Ureter (tissue), 1 donor: ENCODE data around the gene FMN1. TPM values are rescaled to one million over a fixed set of nuclear protein-coding genes. Genes with fewer than 3 reads are reported as not detected.
A peak's percentile ranks its signal among the peaks of the same experiment; 100 is the strongest.

ENCODE experiments used
- DNase-seq: peaks from one replicate; pipeline ENCODE4 v3.0.0-alpha.2; 2020; ENCODE audit warnings: low spot score
- total RNA-seq: library from RNA; stranded (reverse); gene quantifications from one replicate; pipeline ENCODE4 v1.2.4, GENCODE V29; 2023
- donor health status: DM: yes; HTN: yes; CAD: no.

FMN1 gene
- total RNA-seq, 1 donor from 2014 or later = 16.1 TPM

DNA sequence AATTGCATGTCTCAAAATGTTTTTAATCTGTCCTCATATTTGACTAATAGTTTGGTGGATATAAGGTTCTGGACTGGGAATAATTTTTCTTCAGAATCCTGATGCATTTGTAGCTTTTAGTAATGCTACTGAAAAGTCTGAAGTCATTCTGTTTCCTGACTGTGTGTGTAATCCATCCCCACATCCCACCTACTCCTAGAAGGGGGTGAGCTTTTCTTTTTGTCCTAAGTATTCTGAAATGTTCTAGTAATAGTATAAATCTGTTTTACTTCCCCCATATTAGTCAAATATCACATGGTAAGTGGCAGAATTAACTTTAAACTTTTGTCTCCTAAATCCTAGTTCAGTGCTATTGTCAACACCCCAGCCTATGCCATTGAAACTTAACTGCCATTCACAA lies 313.9 kb downstream of the FMN1 start:
- no peak for DNase-seq

DNA sequence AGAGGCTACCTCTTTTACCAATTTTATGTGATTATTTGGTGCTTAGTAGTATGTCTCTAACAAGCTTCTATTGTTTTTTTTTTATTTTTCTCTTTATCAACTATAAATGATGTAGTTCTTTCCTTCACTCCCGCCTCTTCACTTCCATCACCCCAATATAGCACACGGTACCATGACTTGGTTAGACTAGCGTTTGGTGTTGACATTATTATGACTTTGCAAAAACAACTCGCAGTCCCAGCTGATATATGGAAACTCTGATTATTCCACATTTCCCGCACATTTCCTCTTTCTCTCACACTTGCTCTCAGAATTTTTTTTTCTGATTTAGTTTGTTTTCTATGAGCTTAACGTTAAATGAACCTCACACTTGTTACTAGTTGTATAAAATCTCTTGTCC lies 314.5 kb downstream of the FMN1 start:
- DNase-seq = no peak

DNA sequence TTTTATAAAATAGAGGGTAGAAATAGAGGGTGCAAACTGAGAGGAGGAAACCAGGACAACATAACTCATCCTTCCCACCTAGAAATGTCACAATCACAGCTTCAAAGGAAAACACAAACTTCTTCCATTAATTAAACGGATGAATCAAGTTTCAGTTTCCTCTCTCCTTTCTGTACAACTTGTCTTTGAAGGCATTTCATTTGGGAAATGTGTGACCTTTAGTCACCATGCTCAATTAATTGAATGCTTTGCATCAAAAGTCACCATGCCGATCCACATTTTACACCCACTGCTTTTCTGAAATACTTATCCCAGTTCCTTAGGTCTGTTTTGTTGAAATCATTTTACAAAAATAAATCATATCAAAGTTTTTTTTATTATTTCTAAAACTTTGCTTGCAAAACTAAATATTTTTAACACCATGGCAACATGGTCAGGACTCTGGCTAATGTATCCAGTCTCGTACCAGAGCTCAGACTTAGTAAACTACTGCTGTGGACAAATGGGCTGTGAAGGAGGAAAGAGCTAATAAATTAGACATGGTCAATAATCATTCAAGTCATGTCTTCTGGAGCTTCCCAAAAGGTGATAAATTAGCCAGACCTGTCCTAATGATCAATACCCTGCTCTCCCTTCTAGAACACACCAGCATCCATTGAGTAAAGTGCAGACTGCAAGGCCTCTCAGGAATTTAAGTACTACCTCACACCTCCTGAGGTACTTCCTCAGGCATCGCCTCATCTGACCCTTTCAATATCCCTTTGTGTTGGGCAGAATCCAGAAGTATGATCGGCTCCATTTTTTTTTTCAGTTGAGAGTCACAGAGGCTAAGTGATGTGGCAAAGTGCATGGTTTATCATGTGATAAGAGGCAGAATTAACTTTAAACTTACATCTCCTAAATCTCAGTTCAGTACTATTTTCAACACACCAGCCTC lies 315.4 kb downstream of the FMN1 start:
- no peak for DNase-seq

DNA sequence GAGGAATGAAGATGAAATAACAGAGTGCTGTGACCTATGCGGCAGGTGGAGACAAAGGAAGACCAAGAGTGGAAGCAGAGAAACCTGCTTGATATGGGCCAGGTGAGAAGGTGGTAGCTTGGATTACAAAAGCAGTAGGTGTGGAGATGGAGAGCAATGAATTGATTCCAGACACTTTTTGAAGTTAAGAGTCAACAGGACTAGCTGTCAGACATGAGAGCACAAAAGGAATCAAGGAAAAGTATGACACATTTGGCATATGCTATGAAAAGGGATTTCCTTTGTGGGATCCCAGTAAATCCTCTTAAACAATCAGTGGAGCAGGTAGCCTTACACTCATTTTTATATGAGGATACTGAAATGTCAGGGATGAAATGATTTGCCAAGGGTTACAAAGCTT lies 316.2 kb downstream of the FMN1 start:
- no peak for DNase-seq

DNA sequence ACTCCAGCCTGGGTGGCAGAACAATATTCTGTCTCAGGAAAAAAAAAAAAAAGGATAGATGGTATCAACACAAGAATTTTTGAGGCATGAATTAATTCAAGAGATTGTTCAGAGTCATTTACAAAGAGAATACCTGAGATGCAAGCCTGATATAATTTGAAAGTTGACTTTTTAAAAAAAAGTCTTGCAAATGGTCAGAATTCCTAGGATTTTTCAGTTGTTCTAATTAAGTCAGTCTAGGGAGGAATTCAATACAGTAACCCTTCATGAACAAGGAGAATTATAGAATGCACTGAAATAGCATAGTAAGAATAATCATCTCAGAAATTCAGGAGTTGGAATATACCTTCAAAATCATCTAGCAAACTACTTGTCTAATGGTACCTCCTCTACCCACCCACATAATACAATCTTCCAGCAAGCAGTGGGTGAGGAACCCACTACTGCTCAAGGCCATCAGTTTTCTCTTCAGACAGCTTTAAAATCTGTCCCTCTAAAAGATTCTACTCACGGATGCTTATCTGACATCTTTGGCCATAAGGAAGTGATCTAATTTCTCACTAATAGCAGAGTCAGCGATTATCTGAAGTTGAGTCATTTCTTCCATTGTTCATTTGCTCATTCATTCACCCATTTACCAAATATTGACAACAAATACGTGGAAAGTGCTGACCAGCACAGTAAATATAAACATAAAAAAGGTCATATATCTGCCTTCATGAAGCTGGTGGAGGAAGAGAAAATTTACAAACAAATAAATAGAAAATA lies 317.1 kb downstream of the FMN1 start:
- no peak for DNase-seq

DNA sequence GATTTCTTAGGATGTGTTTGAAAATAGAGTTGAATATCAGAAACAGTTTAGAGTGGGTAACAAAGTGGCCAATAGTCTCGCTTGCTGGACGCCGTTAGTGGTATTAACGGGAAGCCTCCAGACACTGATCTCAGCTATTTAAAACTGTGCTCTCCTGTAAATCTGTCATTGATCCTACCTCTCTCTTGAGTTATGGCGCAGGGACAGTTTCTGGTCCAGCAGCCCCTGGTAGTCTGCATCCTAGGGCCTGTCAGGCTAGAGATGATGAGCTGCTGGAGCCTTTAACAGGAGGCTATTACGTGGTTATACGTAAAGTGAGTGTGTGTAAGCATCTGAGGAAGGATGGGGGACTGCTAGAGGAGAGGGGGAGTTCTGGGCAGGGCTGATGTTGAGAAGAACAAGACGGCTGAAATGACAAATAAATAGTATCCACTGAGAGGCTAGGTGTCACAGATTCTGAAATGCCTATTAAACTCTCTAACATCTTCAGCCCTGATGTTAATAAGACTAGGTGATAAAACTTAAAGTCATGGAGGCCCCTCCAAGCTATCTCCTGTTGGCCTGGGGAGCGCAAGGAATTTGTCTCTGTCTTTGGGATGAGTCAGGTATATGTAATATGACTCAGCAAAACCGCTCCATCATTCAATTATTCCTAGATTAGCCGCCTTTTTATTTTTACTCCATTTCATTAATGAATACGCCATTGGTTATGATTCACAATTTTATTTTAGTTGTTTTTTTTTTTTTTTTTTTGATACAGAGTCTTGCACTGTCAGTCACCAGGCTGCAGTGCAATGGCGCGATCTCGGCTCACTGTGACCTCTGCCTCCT lies 321.0 kb downstream of the FMN1 start:
- DNase-seq = no peak

DNA sequence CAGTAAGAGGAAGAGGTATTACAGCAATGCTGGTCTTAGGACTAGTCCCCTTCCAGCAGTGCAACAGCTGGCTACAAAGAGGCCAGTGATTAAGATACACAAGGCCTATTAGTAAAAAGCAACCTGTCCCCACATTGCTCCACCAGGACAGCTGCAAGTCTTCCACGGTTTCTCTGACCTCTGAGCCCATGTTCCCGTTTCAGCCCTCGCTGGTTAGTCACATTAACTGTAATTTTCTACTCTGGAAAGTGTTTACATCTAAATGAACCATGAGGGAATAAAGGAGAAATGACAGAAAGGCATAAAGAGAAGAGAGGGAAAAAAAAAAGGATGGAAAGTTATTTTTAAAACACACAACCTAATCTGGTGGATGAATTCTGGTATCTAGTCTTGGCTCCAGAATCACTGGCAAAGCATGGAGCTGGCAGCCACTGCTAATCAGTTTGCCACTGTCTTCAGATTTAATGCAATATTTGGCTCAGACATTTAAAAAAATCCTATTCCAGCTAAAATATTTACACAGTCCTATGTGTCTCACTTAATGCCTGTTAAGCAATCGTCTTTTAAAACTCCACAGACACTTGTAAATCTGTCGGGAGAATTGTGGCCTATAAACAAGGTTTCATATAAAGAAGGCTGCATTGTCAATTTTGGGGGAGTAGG lies 321.8 kb downstream of the FMN1 start:
- peak; percentile 50 for DNase-seq

DNA sequence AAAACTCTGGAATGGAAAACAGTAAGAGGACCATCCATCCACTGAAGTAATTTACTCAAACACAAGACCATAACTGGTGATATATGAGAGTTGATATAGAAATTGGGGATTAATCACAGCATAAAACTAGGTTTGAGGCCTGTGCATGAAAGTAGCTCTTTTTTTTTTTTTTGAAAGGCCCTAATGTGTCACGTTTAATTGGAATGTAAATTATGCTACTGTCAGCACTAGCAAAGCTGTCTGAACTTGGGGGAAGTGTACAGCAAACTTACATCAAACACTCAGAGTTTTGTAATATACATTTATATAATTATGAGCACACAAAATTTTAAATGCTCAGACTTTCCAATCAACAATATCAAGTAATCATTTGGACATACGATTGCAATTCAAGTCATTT lies 322.6 kb downstream of the FMN1 start:
- DNase-seq = no peak

DNA sequence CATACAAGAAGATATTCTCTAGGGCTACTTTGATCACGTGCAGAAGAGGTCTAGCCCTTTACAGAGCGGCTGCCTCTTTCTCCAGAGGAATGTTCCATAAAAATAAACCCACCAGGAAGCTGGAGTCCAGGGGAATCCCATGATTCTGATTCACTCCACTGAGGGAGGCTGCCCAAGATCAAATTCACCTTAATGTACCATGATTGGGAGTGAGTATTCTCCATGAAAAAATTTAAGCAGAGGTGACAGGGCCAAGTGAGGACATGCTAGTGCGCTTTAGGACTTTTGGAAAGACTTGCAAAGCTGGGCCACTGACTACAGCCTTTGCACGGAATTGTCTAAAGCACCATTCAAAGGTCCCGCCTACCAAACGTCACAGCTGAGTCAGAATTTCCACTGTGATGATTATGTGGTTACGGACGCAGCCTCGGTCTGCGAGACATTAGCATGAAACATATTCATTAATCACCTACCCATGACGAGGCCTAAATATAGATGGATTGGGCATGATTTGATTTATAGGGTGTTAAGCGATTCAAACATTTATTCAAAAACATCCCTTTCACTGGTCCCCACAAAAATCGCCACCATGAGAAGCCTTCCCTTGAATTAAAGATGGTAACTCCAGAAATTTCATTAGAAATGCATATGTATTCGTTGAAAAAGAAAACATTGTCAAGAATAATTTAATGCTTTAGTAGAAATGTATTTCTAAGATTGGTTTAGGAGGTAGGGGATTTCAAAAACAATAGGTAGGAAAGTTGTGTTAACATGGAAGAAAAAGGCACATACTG lies 324.1 kb downstream of the FMN1 start:
- no peak for DNase-seq

DNA sequence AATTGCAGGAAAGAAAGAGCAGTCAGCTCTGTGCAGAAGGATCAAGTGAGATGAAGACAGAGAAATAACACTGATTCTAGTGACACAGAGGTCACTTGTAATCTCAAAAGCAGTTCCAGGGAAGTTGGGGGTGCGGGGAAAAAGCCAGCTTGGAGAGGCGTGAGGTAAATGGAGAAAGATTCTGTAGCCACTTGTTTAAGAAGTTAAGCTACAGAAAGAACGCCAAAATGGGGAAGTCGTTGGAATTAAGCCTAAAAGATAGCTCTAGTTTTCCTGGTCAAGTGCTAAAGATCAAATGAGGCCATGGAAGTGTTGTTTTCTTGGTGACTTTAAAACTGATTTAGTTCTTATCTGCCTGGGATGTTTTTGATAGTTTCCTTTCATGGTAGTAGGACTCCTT lies 324.7 kb downstream of the FMN1 start:
- no peak for DNase-seq

DNA sequence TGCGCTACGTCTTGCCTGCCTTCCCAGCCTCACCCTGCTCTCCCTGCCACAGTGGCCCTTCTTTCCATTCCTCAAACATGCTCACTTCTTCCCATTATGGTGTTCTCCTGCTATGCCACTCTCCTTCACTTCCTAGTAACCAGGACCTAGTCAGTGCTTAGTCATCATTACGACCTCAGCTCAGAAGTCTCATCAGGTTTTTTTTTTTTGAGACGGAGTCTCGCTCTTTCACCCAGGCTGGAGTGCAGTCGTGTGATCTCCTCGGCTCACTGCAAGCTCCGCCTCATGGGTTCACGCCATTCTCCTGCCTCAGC lies 327.2 kb downstream of the FMN1 start:
- no peak for DNase-seq

DNA sequence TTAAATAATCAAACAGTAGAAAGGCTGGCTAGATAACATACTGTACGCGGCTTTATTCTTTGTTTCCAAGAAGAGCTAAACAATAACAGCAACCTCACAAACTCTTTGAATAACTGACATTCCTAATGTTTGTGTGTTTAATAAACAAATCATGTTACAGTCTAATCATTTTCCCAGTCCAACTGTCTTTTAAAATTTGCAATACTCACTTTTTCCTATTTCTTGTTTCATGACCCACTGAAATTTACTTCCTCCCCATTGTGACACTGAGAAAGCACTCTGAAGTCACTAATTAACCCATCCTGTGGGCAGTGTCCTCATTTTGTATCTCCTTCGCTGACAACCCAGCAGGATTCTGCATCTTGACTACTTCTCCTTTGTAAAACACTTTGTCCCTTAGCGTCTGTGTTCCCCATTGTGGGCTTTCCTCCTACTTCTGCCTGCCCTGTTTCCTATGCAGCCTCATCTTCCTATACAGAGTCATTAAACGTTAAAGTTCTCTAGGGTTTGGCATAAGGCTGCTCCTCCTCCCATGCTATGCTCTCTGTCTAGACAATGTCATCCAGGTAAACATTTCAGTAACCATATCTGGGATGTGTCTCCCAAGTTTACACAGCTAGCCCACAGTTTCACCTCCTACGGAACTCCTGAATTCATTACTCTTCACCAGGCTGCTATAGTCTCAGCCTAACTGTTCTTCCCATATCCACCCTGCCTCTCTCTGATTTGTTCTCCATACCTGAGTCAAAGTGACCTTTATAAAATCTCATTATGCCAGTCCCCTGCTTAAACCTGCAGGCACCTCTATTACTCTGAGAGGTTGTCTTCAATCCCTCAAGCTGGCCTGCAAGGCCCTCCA lies 327.8 kb downstream of the FMN1 start:
- DNase-seq = no peak

DNA sequence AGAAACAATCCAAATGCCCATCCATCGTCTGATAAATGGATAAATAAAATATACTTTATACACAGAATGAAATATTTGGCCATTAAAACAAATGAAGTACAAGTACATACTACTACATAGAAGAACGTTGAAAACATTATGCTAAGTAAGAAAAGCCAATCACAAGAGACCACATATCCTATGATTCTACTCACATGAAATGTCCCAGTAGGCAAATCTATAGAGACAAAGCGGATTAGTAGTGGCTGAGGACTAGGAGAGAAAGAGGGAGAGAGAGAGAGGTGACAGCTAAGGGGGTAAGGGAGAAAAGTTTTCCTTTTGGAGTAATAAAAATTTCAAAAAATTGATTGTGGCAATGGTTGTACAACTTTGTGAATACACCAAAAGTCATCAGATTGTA lies 329.7 kb downstream of the FMN1 start:
- no peak for DNase-seq

DNA sequence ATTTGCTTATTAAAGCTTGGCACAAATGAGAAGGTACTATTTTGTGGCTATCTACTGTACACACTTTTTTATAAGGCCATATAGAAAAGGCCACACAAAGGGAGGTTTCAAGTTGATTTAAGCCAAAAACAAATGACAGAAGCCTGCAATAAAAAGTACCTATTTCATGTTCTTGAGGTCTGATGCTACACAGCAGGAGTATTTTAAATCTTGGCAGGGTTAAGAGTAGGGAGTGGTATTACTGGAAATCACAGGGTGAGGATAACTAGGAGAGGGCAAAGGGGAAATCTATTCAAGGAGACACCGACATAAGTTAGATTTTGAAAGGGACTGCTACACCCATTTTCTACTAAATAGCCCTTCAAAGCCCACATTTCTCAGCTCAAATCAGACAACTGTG lies 330.5 kb downstream of the FMN1 start:
- no peak for DNase-seq

DNA sequence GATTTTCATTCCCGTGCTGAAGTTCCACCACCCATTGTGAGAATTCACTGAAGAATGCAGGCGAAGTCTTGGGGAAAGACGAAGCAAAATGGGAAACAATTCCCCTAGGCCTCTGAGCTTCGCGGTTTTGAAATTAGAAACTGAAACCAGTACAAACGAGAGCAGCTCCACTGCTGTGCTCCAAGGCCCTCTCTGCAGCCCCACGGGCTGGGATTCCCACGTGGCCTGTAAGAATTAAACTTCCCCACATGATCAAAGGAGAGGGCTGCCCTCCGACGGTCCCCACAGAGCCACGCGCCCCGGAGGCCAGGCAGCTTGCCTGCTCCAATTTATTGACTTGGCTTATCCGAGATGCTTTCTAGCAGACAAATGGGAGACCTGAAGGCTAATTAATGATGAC lies 332.8 kb downstream of the FMN1 start:
- DNase-seq = no peak

DNA sequence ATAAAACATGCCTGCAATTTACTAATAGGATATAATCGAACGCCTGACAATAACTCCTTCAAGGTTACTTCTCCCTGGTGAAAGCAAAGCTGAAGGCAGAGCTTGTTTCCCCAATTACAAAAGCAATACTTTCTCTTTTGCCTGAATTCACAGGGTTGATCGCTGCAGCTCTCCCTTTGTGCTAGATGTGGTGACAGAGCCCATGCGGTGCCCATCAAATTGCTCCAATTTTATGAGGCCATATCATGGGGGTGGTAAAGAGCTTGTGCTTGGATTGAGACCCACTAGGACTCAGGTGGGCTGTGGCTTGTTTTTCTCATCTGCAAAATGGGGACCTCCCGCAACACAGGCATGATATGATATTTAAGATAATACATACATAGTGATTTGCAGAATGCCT lies 333.3 kb downstream of the FMN1 start:
- DNase-seq = no peak

DNA sequence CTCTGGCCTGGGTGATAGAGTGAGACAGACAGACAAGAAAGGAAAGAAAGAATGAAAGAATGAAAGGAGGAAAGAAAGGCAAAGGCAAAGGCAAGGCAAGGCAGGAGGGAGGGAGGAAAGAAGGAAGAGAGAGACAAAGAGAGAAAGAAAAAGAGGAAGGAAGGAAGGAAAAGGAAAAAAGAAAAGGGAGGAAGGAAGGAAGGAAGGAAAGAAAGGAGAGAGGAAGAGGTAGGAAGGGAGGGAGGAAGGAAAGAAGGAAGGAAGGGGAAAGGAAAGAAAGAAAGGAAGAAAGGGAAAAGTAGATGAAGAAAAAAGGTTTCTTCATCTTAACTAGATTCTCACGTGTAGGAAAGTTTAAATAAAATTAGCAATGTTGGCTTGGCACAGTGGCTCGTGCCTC lies 334.5 kb downstream of the FMN1 start:
- DNase-seq = no peak

DNA sequence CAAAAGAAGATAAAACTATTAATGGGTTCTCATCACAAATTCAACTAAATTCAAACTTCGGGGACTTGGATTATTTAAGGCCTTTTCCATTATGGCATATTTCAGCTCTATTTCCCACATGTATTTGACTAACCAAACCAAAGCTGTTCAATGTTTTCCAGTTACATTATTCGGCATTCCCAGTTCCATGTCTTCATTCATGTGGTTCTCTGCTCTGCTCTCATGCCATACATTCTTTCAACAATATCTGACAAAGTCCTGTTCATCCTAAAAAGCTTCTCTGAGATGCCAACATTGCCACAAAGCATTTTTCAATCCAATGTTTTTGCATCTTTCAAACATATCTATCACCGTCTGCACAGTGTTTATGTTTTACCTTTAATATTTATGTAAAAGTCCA lies 335.3 kb downstream of the FMN1 start:
- no peak for DNase-seq

DNA sequence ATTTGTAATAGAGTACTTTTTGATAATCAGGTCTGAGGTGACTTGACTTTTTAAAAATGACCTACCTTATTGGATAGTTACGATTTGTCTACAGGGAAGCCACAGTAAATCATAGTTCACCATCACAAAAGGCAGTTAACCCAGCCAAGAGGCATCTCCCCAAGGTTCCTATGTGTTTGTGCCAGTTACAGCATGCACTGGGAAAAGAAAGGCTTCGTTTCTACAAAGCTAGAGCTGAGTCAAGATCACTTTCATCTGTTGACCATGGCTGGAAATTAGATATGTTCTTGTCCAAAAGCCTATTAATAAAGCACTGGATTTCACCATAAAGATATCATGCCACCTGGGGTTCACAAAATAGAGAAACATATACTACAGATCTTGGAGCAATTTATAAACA lies 336.8 kb downstream of the FMN1 start:
- DNase-seq = no peak

DNA sequence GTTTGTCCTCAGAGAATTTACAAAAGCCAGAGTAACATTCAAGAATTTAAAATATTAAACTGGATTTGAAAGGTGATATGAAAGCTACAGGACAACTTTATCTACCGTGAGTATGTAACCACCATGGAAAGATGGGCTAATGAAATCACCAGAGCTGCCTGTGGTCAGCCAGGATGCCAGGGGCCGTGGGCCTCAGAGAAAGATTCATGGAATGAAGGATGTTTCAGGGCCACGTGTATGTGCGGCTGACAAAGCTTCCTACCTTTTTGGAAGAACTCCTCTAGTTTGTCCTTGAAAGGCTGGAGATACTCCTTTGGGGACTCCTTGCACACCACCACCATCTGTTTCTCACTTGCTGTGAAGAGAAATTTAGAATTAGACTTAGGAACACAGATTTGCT lies 337.8 kb downstream of the FMN1 start:
- DNase-seq = no peak
